Measurements from ENCODE around the gene SH3BGRL2. TPM values are rescaled to one million over a fixed set of nuclear protein-coding genes. Genes with fewer than 3 reads are reported as not detected.

SH3BGRL2 gene
- total RNA-seq, 1 experiment from 2014 or later: 27.4 TPM

DNA sequence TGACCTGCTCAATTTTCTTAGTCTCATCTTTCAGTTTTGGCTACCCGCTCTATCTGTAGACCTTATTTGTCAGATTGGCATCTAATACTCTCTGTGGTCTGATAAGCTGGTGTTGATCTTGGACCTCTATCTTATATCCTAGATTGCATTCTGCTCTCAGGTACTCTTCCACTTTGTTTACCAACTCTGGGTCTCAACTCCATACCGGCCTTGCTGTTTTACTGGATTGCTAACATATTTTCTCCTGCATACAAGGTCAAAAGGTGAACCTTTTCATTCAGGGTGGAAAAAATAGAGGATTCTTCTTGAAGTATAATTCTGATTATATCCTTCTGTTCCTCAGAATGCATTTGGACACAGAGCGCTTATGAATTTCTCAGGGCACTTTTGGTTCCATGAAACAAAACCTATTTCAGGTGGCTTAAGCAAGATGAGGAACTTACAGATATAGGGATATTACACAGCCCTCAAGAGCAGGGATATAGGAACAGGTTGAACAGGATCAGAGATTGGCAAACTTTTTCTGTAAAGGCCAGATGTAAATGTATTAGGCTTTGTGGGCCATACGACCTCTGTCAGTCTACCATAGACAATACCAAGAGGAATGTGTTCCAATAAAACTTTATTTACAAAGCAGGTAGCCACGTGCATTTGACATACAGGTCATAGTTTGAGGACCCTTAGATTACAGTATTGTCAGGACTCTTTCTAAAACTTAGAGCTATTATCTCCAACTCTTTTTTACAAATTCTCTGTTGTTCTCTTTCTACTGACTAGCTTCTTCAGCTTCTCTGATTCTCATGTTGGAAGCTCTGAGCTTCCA is 2.5 kb upstream of the SH3BGRL2 start:
- Histone ChIP-seq H3K27me3 (ENCODE audit: insufficient read depth, low read depth) (no peaks in the 10 kb centered on the region), H4K20me1 (ENCODE audit: insufficient read depth) (no peaks in the 10 kb centered on the region), H3K79me2 (ENCODE audit: low read depth) (0 out of 2 replicates have a peak, but pooled peaks cover 3% of the 10 kb centered on the region), H3K4me3 (no peak overlapping the region), H3K9me2 (ENCODE audit: insufficient read depth) (no peaks in the 10 kb centered on the region), H3K4me1 (replicated peaks; ENCODE audit: insufficient read depth) (peaks cover 18% of the 10 kb centered on the region; the same call in 1 of the 2 replicates), H3K9me3 (ENCODE audit: insufficient read depth, low read depth) (no peaks in the 10 kb centered on the region), H3F3A (ENCODE audit: insufficient read depth, low read depth) (no peaks in the 10 kb centered on the region), H3K4me2 (no peak overlapping the region), H3K36me3 (ENCODE audit: low read depth) (no peaks in the 10 kb centered on the region), H2AFZ (no peak overlapping the region), H3K27ac (no peak overlapping the region)
- no peak for TF ChIP-seq EZH2 (IDR thresholded peaks at IDR 0.05; ENCODE audit: low read depth)
- TF ChIP-seq, protein P1, sequence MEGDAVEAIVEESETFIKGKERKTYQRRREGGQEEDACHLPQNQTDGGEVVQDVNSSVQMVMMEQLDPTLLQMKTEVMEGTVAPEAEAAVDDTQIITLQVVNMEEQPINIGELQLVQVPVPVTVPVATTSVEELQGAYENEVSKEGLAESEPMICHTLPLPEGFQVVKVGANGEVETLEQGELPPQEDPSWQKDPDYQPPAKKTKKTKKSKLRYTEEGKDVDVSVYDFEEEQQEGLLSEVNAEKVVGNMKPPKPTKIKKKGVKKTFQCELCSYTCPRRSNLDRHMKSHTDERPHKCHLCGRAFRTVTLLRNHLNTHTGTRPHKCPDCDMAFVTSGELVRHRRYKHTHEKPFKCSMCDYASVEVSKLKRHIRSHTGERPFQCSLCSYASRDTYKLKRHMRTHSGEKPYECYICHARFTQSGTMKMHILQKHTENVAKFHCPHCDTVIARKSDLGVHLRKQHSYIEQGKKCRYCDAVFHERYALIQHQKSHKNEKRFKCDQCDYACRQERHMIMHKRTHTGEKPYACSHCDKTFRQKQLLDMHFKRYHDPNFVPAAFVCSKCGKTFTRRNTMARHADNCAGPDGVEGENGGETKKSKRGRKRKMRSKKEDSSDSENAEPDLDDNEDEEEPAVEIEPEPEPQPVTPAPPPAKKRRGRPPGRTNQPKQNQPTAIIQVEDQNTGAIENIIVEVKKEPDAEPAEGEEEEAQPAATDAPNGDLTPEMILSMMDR (conservative IDR thresholded peaks at IDR 0.05): no peak
- DNase-seq: no peak
- intact Hi-C loops (cut with micrococcal nuclease; ENCODE audit: unreplicated experiment): no loop called here
- POLR2A ChIA-PET (ENCODE audit: unreplicated experiment): no interaction called here
- CTCF ChIA-PET: no interaction called here
- no TSS peak for BruUV-seq (replicated peaks)

DNA sequence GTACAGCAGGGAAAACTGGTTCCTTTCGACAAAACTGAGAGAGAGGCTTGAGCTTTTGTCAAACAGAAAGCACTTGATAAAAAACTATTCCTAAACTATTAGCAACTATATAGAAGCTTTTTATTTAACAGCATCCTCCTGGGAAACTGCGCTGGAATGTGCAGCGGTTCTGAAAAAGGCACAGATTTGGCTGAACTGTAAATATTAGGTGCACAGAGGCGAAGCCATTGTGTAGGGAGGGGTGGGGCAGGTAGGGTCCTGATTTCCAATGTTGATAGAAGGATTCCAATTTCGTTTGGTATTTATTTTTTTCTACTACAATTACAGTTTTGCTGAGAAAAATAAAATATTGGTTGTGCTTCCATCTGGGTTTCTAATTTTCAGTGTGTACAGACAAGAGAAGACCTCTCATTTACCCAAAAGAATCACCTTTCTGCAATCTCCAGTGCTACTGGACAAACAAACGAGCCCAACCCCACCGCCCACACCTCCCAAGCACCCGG is 698 bp upstream of the SH3BGRL2 start:
- intact Hi-C loops (cut with micrococcal nuclease; ENCODE audit: unreplicated experiment): loop anchor here (1.0 to 2.0 kb wide), 3 partner anchors 40 to 86 kb away; no protein-coding TSS in a partner anchor

DNA sequence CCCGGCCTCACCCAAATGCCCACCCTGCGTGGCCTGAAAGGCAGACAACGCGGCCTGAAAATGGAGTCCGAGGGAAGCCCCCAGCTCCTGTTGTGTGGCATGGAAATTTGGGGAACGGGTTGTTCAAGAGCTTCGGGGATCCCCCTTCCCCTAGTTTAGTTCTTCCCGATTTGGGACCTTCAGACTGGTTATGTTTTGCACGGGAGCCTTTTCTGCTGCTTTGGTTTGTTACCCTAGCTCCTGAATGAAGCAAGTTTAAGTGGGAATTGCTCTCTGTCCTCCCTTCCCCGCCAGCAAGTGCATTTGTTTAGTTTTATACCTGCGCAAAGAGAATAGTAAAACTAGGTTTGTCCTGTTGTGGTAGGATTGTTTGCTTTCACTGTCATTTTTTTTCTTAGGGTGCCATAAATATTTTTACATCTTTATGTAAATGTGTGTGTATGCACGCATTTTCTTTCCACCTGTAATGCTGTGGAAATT is 604 bp downstream of the SH3BGRL2 start:
- POLR2A ChIA-PET (ENCODE audit: unreplicated experiment): interaction anchor here (0.6 to 0.7 kb wide), 7 partner anchors 12 to 1534 kb away, joined by 3 to 4 read pairs (median 3); no protein-coding TSS in a partner anchor
- TF ChIP-seq EZH2 (IDR thresholded peaks at IDR 0.05; ENCODE audit: low read depth): no peak
- TF ChIP-seq, protein P1 (conservative IDR thresholded peaks at IDR 0.05): no peak
- no peaks in the 10 kb centered on the region for H3K27me3 ChIP-seq (ENCODE audit: insufficient read depth, low read depth)
- H3K27ac ChIP-seq: no peak overlapping the region
- TSS peak; percentile 31 for BruUV-seq (replicated peaks)
- peak in 1 of 2 experiments; percentile 12 for DNase-seq
- no peaks in the 10 kb centered on the region for H3K9me3 ChIP-seq (ENCODE audit: insufficient read depth, low read depth)
- H3K4me1 ChIP-seq (replicated peaks; ENCODE audit: insufficient read depth): peaks cover 31% of the 10 kb centered on the region
- H3K36me3 ChIP-seq (ENCODE audit: low read depth): no peaks in the 10 kb centered on the region
- H3K4me3 ChIP-seq: peak overlapping the region; percentile 90
- peak overlapping the region; percentile 82 for H3K4me2 ChIP-seq
- H3K79me2 ChIP-seq (ENCODE audit: low read depth): 0 out of 2 replicates have a peak, but pooled peaks cover 3% of the 10 kb centered on the region
- no peaks in the 10 kb centered on the region for H3K9me2 ChIP-seq (ENCODE audit: insufficient read depth)
- H4K20me1 ChIP-seq (ENCODE audit: insufficient read depth): no peaks in the 10 kb centered on the region
- CTCF ChIA-PET: no interaction called here
- intact Hi-C loops (cut with micrococcal nuclease; ENCODE audit: unreplicated experiment): loop anchor here (2.0 kb wide), 2 partner anchors 39 to 87 kb away; no protein-coding TSS in a partner anchor
- H2AFZ ChIP-seq: peak overlapping the region; percentile 97
- no peaks in the 10 kb centered on the region; the same call in 1 of the 2 replicates for H3F3A ChIP-seq (ENCODE audit: insufficient read depth, low read depth)

More for the DNA sequence above, 698 bp upstream of the SH3BGRL2 start:
- CTCF ChIA-PET: no interaction called here
- DNase-seq: no peak
- Histone ChIP-seq H4K20me1 (ENCODE audit: insufficient read depth) (no peaks in the 10 kb centered on the region), H3K4me3 (peak overlapping the region; percentile 90), H3K9me3 (ENCODE audit: insufficient read depth, low read depth) (no peaks in the 10 kb centered on the region), H3K4me1 (replicated peaks; ENCODE audit: insufficient read depth) (peaks cover 29% of the 10 kb centered on the region), H3F3A (ENCODE audit: insufficient read depth, low read depth) (no peaks in the 10 kb centered on the region; the same call in 1 of the 2 replicates), H3K4me2 (peak overlapping the region; percentile 82), H3K27me3 (ENCODE audit: insufficient read depth, low read depth) (no peaks in the 10 kb centered on the region), H3K9me2 (ENCODE audit: insufficient read depth) (no peaks in the 10 kb centered on the region), H3K79me2 (ENCODE audit: low read depth) (0 out of 2 replicates have a peak, but pooled peaks cover 3% of the 10 kb centered on the region), H3K36me3 (ENCODE audit: low read depth) (no peaks in the 10 kb centered on the region), H2AFZ (peak overlapping the region; percentile 97), H3K27ac (no peak overlapping the region)
- no TSS peak for BruUV-seq (replicated peaks)
- POLR2A ChIA-PET (ENCODE audit: unreplicated experiment): interaction anchor here (0.5 to 0.7 kb wide), 3 partner anchors 97 to 190 kb away, joined by 3 to 5 read pairs (median 5); no protein-coding TSS in a partner anchor
- no peak for TF ChIP-seq EZH2 (IDR thresholded peaks at IDR 0.05; ENCODE audit: low read depth)
- TF ChIP-seq, protein P1 (conservative IDR thresholded peaks at IDR 0.05): no peak
